K562 (cell line): ENCODE data around the gene DYRK2. TPM values are rescaled to one million over a fixed set of nuclear protein-coding genes. Genes with fewer than 3 reads are reported as not detected.
A peak's percentile ranks its signal among the peaks of the same experiment; 100 is the strongest.

Experiments used
- ARID3A ChIP-seq: IDR thresholded peaks from 2 replicates; pipeline ENCODE4 v1.6.1; 2012; ENCODE audit warnings: low read depth, low read length, improper control_type of control experiment, borderline replicate concordance
- ATF1 ChIP-seq, 2 experiments: fragments of 450-650 bp in 1 of 2; IDR thresholded peaks; 2 replicates each; pipeline ENCODE4 v1.6.1; 2016; ENCODE audit warnings: missing compliant biosample characterization in 1 of 2, missing genetic modification characterization in 1 of 2
- CCNT2 ChIP-seq: IDR thresholded peaks from 2 replicates; pipeline ENCODE4 v1.6.1; 2011; ENCODE audit warnings: borderline replicate concordance, low read depth, mild to moderate bottlenecking, moderate library complexity, mixed read lengths, low read length; ENCODE audit not compliant: insufficient read length; ENCODE audit errors: extremely low read depth
- CHD1 ChIP-seq: fragments of 200-600 bp; sonication (generic); IDR thresholded peaks from one replicate; pipeline ENCODE4 v1.6.1; 2012; ENCODE audit warnings: mild to moderate bottlenecking, moderate library complexity, low read length, inconsistent platforms
- CREM ChIP-seq: IDR thresholded peaks from 2 replicates; pipeline ENCODE4 v1.6.1; 2014; ENCODE audit warnings: antibody characterized with exemption, low read depth
- EP300 ChIP-seq: IDR thresholded peaks from 2 replicates; pipeline ENCODE4 v1.6.1; 2012; ENCODE audit warnings: low read length, improper control_type of control experiment
- ETS2 ChIP-seq: IDR thresholded peaks from 2 replicates; pipeline ENCODE4 v1.6.1; 2016; ENCODE audit warnings: borderline replicate concordance, missing genetic modification characterization, mild to moderate bottlenecking, moderate library complexity, missing compliant biosample characterization; ENCODE audit not compliant: poor library complexity, severe bottlenecking
- MED1 ChIP-seq: sonication (generic); formaldehyde crosslinking; IDR thresholded peaks from 2 replicates; pipeline ENCODE4 v1.8.1; 2023; ENCODE audit warnings: missing genetic modification reagents, borderline replicate concordance
- MXI1 ChIP-seq: IDR thresholded peaks from 2 replicates; pipeline ENCODE4 v1.6.1; 2011; ENCODE audit warnings: low read depth, mild to moderate bottlenecking, improper control_type of control experiment, low read length
- NR2C2 ChIP-seq, 2 experiments: fragments of 200-800 bp in 1 of 2; sonication (Bioruptor generic) in 1 of 2; sonication (generic) in 1 of 2; formaldehyde crosslinking in 1 of 2; IDR thresholded peaks; 2 replicates each; pipeline versions ENCODE4 v1.6.1 to v1.8.0; 2016 to 2022; ENCODE audit warnings: mild to moderate bottlenecking in 1 of 2, missing compliant biosample characterization in 1 of 2, missing genetic modification characterization in 1 of 2, missing genetic modification reagents in 1 of 2
- POLR2G ChIP-seq: fragments of 200-400 bp; formaldehyde crosslinking; IDR thresholded peaks from 2 replicates; pipeline ENCODE4 v1.6.1; 2017; ENCODE audit warnings: low read depth, mild to moderate bottlenecking, antibody characterized with exemption, low read length, moderate library complexity
- SOX6 ChIP-seq: fragments of 450-650 bp; IDR thresholded peaks from 2 replicates; pipeline ENCODE4 v1.6.1; 2014; ENCODE audit warnings: mild to moderate bottlenecking
- SP1 ChIP-seq: sonication (generic); formaldehyde crosslinking; IDR thresholded peaks from 2 replicates; pipeline ENCODE4 v1.8.1; 2022; ENCODE audit warnings: mild to moderate bottlenecking, missing genetic modification reagents
- SPI1 ChIP-seq: IDR thresholded peaks from 2 replicates; pipeline ENCODE4 v1.6.1; 2011; ENCODE audit warnings: low read depth, low read length, control low read depth, borderline replicate concordance
- WHSC1 ChIP-seq: IDR thresholded peaks from one replicate; pipeline ENCODE4 v1.6.1; 2012; ENCODE audit warnings: low read length, control low read depth, inconsistent platforms
- ZNF143 ChIP-seq: sonication (generic); formaldehyde crosslinking; IDR thresholded peaks from 2 replicates; pipeline ENCODE4 v1.9.0; 2022; ENCODE audit warnings: mild to moderate bottlenecking, missing genetic modification reagents
- ZNF232 ChIP-seq: sonication (generic); formaldehyde crosslinking; IDR thresholded peaks from 2 replicates; pipeline ENCODE4 v1.8.0; 2022; ENCODE audit warnings: mild to moderate bottlenecking, missing genetic modification reagents
- ZNF407 ChIP-seq: fragments of 450-650 bp; IDR thresholded peaks from 2 replicates; pipeline ENCODE4 v1.6.1; 2016; ENCODE audit warnings: low read depth
- polyA plus RNA-seq, 8 experiments: library from polyadenylated mRNA; depleted of rRNA in 4 of 8; stranded (reverse) in 5 of 8; unstranded in 3 of 8; fragments of >200 nt; fragmentation: Nextera tagmentation in 2 of 8; fragmentation: Illumina TruSeq in 1 of 8; extraction: Ambion mirVana in 2 of 8; extraction: Trizol in 1 of 8; gene quantifications; 2 replicates each; pipeline versions ENCODE4 v1.2.1 to v1.2.3, GENCODE V29; 2011 to 2014; ENCODE audit warnings: inconsistent platforms in 1 of 8, missing spikeins in 1 of 8
- total RNA-seq, 7 experiments: library from RNA; depleted of rRNA in 6 of 7; stranded (reverse); fragments of >200 nt in 6 of 7; fragmentation: Illumina TruSeq in 2 of 7; extraction: Trizol in 2 of 7; gene quantifications; 2 replicates each; pipeline versions ENCODE4 v1.2.1 to v1.2.3, GENCODE V29; 2011 to 2021; ENCODE audit warnings: low replicate concordance in 1 of 7

Gene DYRK2
- total and polyA plus RNA-seq, 9 of the 15 experiments (the other 6 are each of a cell fraction or from before 2014, with no cell fraction given) = 1.7 to 15.4 (median 8.4) TPM

- TF ChIP-seq ZNF407 (no peak), ZNF143 (no peak), SOX6 (no peak), SP1 (CRISPR knock-in tag) (no peak), ETS2 (tag) (no peak), CCNT2 (peak; percentile 17), MED1 (no peak), NR2C2 (CRISPR knock-in tag; IDR thresholded peaks at IDR 0.05) (no peak), NR2C2 (tag; IDR thresholded peaks at IDR 0.05) (0 out of 2 replicates have a peak, but pooled peaks have one; percentile 16), CREM (0 out of 2 replicates have a peak, but pooled peaks have one; percentile 10), CHD1 (no peak), ZNF232 (CRISPR knock-in tag) (no peak), SPI1 (no peak), EP300 (no peak), ARID3A (no peak), ATF1 (CRISPR knock-in tag; IDR thresholded peaks at IDR 0.05) (no peak), ATF1 (tag; IDR thresholded peaks at IDR 0.05) (no peak), MXI1 (no peak), WHSC1 (no peak), POLR2G (peak; percentile 85)
Measured at GRCh38 chr12:67648521-67649260, at the start of gene DYRK2 (continued).
